CD4-positive, CD25-positive, alpha-beta regulatory T cell (primary cell): ENCODE measurements around the gene SBSN. TPM values are rescaled to one million over a fixed set of nuclear protein-coding genes. Genes with fewer than 3 reads are reported as not detected.

Experiments
- ATAC-seq, 2 donors: fragments of 150-1000 bp; cut with Tn5 transposase; one replicate each; pipeline ENCODE4 v1.10.0; 2021; ENCODE audit warnings: low read depth in 2 of 2, moderate number of reproducible peaks in 2 of 2, moderate library complexity in 1 of 2
- DNase-seq, 3 donors: peaks; one replicate each; pipeline versions ENCODE4 v3.0.0 to v3.0.0-alpha.2; 2012 to 2022; ENCODE audit warnings: mixed read lengths in 1 of 3
- H3K27ac ChIP-seq: one replicate; pipeline ENCODE4 v1.7.0; 2013; ENCODE audit warnings: mild to moderate bottlenecking, low read length; ENCODE audit not compliant: insufficient read depth, poor library complexity, severe bottlenecking
- H3K27me3 ChIP-seq: one replicate; pipeline ENCODE4 v1.7.0; 2013; ENCODE audit warnings: low read length; ENCODE audit not compliant: control insufficient read depth, insufficient read depth
- H3K36me3 ChIP-seq: one replicate; pipeline ENCODE4 v1.7.0; 2013; ENCODE audit warnings: mild to moderate bottlenecking, low read length, moderate library complexity; ENCODE audit not compliant: control insufficient read depth, insufficient read depth
- H3K4me1 ChIP-seq: 2 replicates; pipeline ENCODE4 v1.7.0; 2013; ENCODE audit warnings: mild to moderate bottlenecking, low read length; ENCODE audit not compliant: insufficient read depth, control insufficient read depth, poor library complexity, severe bottlenecking
- H3K4me3 ChIP-seq: one replicate; pipeline ENCODE4 v1.7.0; 2013; ENCODE audit warnings: low read depth, mild to moderate bottlenecking, low read length, moderate library complexity
- H3K9me3 ChIP-seq, 2 experiments: 1 replicate in 1 of 2; 2 replicates in 1 of 2; pipeline ENCODE4 v1.7.0; 2013; ENCODE audit warnings: low read length in 2 of 2, mild to moderate bottlenecking in 1 of 2, moderate library complexity in 1 of 2; ENCODE audit not compliant: control insufficient read depth in 2 of 2
- H3K27ac Mint-ChIP-seq, 3 donors: one replicate each; pipeline ENCODE4 v1.8.0; 2020 to 2022; ENCODE audit warnings: mild to moderate bottlenecking in 3 of 3, mixed read lengths in 3 of 3, moderate library complexity in 2 of 3
- H3K27me3 Mint-ChIP-seq: one replicate; pipeline ENCODE4 v1.8.0; 2022; ENCODE audit warnings: mild to moderate bottlenecking, mixed read lengths
- H3K36me3 Mint-ChIP-seq: one replicate; pipeline ENCODE4 v1.8.0; 2020; ENCODE audit warnings: mixed read lengths
- H3K4me1 Mint-ChIP-seq, 4 donors: one replicate each; pipeline ENCODE4 v1.8.0; 2020 to 2022; ENCODE audit warnings: mixed read lengths in 4 of 4, mild to moderate bottlenecking in 1 of 4
- H3K4me3 Mint-ChIP-seq, 4 donors: one replicate each; pipeline ENCODE4 v1.8.0; 2020 to 2022; ENCODE audit warnings: mild to moderate bottlenecking in 4 of 4, mixed read lengths in 4 of 4, moderate library complexity in 3 of 4
- H3K9me3 Mint-ChIP-seq, 7 donors: one replicate each; pipeline ENCODE4 v1.8.0; 2020 to 2022; ENCODE audit warnings: mixed read lengths in 7 of 7, mild to moderate bottlenecking in 3 of 7, moderate library complexity in 2 of 7
- polyA plus RNA-seq, 4 donors: library from polyadenylated mRNA; unstranded; fragments of 300-500 nt; fragmentation: Illumina TruSeq; gene quantifications; one replicate each; pipeline ENCODE4 v1.2.3, GENCODE V29; 2021
- total RNA-seq: library from RNA; stranded (reverse); gene quantifications from one replicate; pipeline ENCODE4 v1.2.3, GENCODE V29; 2022

The SBSN gene
- total and polyA plus RNA-seq, 5 donors from 2014 or later, result not detected

DNA sequence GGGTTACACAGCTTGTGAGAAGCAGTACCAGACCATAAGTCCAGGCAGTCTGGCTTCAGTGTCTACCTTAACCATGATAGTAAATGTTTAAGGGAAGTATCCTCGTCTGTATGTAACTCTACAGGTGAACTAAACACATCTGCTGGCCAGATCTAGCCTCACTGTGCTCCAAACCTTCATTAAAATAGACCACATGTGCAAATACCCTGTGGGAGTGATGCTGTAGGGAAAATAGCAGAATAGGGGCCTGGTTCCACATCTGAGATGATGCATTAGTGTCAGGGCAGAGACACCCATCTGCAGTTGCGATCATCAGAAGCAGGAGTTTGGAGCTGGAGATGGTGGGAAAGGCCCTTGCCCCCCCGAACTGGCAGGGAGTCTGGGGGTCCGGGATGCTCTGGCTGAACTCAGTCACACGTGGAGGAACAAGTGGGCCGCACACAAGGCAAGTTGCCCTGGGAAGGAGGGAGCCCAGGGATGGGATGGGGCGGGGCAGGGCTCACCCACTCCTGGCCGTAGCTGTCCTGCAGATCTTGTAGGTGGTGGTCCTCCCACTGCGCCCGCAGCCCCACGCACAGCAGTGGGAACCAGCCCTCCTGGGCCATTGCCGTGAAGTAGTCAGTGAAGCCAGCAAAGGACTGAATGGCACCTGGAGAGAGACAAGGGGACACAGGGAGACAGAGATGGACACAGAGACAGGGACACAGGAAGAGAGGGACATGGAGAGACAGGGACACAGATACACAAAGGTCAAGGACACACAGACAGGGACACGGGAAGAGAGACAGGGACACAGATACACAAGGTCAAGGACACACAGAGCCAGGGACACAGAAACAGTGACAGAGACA is 24.6 kb upstream of the SBSN start:
- no peaks in the 10 kb centered on the region for H3K27me3 ChIP-seq
- Mint-ChIP-seq H3K27me3 (no peaks in the 10 kb centered on the region), H3K36me3 (peaks cover 5% of the 10 kb centered on the region), H3K9me3 (peaks cover 0 to 1% (median 0%) of the 10 kb centered on the region in 7 donors), H3K27ac (no peak overlapping the region), H3K4me1 (peaks cover 6 to 22% (median 9%) of the 10 kb centered on the region in 4 donors), H3K4me3 (no peak overlapping the region)
- DNase-seq (no peak), ATAC-seq (no peak)
- H3K4me1 ChIP-seq, result peaks cover 2% of the 10 kb centered on the region
- H3K36me3 ChIP-seq, result peaks cover 2% of the 10 kb centered on the region
- H3K4me3 ChIP-seq, result no peak overlapping the region
- H3K27ac ChIP-seq, result no peak overlapping the region
- H3K9me3 ChIP-seq, result no peaks in the 10 kb centered on the region

DNA sequence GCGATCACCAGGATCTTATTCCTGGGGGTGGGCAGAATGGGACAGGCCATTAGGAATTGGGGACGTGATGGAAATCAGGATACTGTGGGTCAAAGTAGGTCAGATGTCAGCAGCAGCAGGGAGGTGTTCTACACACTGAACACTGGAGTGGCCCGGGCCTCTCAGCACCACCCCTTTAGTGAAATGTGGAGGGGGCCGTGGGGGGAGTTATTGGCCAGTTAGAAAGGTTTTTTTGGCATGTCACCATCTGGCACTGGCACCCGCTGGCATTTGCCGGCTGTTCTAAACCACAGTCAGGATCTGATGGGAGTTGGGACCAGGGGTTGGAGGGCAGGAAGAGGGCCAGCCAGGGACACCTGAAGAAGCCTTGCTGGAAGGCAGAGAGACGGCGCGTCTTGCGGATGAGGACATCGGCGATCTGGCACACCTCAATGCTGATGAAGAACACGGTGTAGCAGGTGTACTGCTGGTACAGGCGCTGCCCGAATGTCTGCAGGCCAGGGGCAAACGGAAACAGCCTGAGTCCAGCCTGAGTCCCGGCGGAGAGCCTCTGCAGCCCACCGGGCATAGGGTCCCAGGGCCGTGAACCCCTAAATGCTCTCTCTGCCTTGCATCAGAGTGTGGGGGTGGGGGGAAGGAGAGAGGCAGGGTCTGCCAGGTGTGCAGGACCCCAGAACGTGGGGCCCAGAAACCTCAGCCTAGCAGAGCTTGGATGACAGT is 23.1 kb upstream of the SBSN start:
- DNase-seq (no peak), ATAC-seq (no peak)
- Histone ChIP-seq H3K27ac (no peak overlapping the region), H3K9me3 (no peaks in the 10 kb centered on the region), H3K4me1 (peaks cover 9% of the 10 kb centered on the region), H3K36me3 (peaks cover 2% of the 10 kb centered on the region), H3K4me3 (no peak overlapping the region), H3K27me3 (no peaks in the 10 kb centered on the region)
- peaks cover 0 to 1% (median 0%) of the 10 kb centered on the region in 7 donors for H3K9me3 Mint-ChIP-seq
- no peaks in the 10 kb centered on the region for H3K27me3 Mint-ChIP-seq
- peaks cover 6 to 29% (median 16%) of the 10 kb centered on the region in 4 donors for H3K4me1 Mint-ChIP-seq
- H3K4me3 Mint-ChIP-seq, result no peak overlapping the region
- H3K36me3 Mint-ChIP-seq, result peaks cover 5% of the 10 kb centered on the region
- no peak overlapping the region for H3K27ac Mint-ChIP-seq

DNA sequence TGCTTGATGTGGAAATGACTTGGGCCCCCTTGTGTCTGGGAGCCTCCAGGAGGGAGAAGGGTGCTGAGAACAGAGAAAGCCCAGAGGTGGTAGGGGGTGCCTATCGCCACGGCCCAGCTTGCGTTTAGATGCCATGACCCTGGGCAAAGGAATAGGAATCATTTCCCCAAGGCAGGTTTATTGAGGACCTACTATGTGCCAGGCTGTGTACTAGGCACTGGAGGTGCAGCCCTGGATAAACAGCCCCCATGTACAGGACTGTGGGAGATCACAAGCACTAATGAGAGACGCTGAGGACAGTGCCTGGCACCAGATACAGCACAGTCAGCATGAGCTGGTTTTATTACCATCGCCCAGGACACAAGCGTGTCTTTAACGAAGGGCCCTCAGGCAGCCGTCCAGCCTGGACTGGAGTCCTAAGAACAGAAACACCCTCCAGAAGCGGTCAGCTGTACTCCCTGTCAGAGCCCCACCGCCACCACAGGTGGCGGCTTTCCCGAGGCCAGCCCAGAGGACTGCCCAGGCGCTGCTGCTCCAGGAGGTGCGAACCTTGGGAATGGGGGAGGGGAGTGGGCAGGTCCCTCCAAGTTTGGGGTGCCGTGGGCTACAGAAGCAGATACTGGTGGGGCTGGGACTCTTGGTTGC is 21.9 kb upstream of the SBSN start:
- Histone ChIP-seq H3K27me3 (no peaks in the 10 kb centered on the region), H3K9me3 (no peaks in the 10 kb centered on the region), H3K4me1 (peaks cover 20% of the 10 kb centered on the region), H3K4me3 (no peak overlapping the region), H3K36me3 (peaks cover 2% of the 10 kb centered on the region), H3K27ac (no peak overlapping the region)
- no peak overlapping the region for H3K27ac Mint-ChIP-seq
- ATAC-seq (no peak), DNase-seq (no peak)
- H3K4me1 Mint-ChIP-seq, result peaks cover 6 to 29% (median 18%) of the 10 kb centered on the region in 4 donors
- no peaks in the 10 kb centered on the region for H3K27me3 Mint-ChIP-seq
- peaks cover 0 to 1% (median 0%) of the 10 kb centered on the region in 7 donors for H3K9me3 Mint-ChIP-seq
- H3K36me3 Mint-ChIP-seq, result peaks cover 5% of the 10 kb centered on the region
- H3K4me3 Mint-ChIP-seq, result no peak overlapping the region

DNA sequence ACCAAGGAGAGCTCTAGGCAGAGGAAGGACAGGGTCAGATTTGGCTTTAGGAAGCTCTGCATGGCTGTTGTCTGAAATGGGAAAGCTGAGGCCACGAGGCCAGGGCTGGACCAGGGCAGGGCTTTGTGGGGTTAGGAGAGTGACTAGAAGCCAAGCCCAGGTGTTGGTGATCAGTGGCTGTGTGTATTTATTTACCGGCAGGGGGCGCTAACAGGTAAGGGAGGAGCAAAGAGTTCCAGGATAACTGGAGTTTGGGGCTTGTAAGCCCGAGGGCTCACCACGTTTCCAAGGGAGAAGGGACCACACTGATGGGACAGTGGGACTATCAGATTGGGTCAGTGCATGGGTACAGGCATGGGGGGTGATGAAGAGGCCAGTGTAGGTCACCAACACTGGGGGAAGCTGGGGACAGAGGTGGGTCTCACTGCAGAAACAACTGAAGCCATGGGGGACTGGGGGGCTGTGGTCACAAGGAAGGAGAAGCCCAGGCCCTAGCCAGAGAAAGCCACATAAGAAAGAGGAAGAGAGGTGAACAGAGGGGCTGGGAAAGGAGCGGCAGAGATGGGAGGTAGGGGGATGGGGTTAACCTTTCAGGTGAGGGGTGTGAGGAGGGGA is 21.2 kb upstream of the SBSN start:
- no peaks in the 10 kb centered on the region for H3K27me3 Mint-ChIP-seq
- DNase-seq (peak; percentile 47 to 74 (median 63)), ATAC-seq (peak in 1 of 2 donors; percentile 17)
- peaks cover 0 to 1% (median 0%) of the 10 kb centered on the region in 7 donors for H3K9me3 Mint-ChIP-seq
- Histone ChIP-seq H3K27ac (no peak overlapping the region), H3K27me3 (no peaks in the 10 kb centered on the region), H3K4me3 (no peak overlapping the region), H3K36me3 (peaks cover 2% of the 10 kb centered on the region), H3K9me3 (no peaks in the 10 kb centered on the region), H3K4me1 (peaks cover 27% of the 10 kb centered on the region)
- H3K27ac Mint-ChIP-seq, result peak overlapping the region in 1 of 3 donors; percentile 52
- peak overlapping the region; percentile 57 to 87 (median 72) for H3K4me3 Mint-ChIP-seq
- H3K4me1 Mint-ChIP-seq, result peaks cover 6 to 36% (median 21%) of the 10 kb centered on the region in 4 donors
- peaks cover 5% of the 10 kb centered on the region for H3K36me3 Mint-ChIP-seq

DNA sequence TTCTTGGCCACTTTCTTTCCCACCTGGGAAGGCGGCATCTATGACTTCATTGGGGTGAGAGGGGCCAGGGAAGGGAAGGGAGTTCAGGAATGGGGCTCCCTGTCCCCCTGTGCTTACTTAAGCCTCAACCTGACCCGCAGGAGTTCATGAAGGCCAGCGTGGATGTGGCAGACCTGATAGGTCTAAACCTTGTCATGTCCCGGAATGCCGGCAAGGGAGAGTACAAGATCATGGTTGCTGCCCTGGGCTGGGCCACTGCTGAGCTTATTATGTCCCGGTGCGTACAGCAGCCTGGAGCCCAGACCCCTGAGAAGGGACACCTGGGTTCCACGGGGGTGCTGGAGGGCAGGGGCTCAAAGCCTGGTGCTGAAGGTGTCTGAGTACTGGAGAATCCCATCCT is 18.4 kb upstream of the SBSN start:
- DNase-seq, result no peak
- Histone ChIP-seq H3K27ac (peak overlapping the region; percentile 78), H3K9me3 (no peaks in the 10 kb centered on the region), H3K36me3 (peaks cover 2% of the 10 kb centered on the region), H3K27me3 (no peaks in the 10 kb centered on the region), H3K4me1 (peaks cover 27% of the 10 kb centered on the region), H3K4me3 (peak overlapping the region; percentile 78)
- Mint-ChIP-seq H3K27ac (peak overlapping the region in 2 of 3 donors; percentile 55 to 90), H3K27me3 (no peaks in the 10 kb centered on the region), H3K4me1 (peaks cover 6 to 40% (median 21%) of the 10 kb centered on the region in 4 donors), H3K36me3 (peaks cover 5% of the 10 kb centered on the region), H3K4me3 (peak overlapping the region; percentile 91 to 95 (median 93)), H3K9me3 (no peaks in the 10 kb centered on the region)
- no peak for ATAC-seq

DNA sequence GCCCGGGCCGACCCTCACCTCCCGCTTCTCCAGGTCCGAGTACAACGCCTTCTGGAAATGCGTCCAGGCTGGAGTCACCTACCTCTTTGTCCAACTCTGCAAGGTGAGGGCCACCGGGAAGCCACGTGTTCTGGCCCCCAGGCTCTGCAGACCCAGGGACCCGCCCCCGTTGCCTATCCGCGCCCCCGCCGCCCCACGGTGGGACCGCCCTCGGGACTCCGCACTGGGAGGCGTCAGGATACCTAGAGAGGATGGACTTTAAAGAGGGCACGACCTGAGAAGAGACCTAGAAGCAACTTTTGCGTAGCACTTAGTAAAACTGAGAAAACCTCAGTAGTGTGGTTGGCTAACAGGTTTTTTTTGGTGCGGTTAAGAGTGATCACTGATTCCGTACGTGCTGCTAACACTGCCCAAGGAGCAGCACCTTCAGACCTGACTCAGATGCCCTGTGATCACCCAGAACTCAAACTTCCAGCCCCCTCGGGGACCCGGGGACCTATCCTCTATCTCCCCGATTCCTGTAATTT is 17.8 kb upstream of the SBSN start:
- Histone ChIP-seq H3K4me3 (peak overlapping the region; percentile 78), H3K27me3 (no peaks in the 10 kb centered on the region), H3K36me3 (peaks cover 2% of the 10 kb centered on the region), H3K4me1 (peaks cover 27% of the 10 kb centered on the region), H3K27ac (peak overlapping the region; percentile 78), H3K9me3 (no peaks in the 10 kb centered on the region)
- Mint-ChIP-seq H3K9me3 (no peaks in the 10 kb centered on the region), H3K4me3 (peak overlapping the region; percentile 91 to 95 (median 93)), H3K27me3 (no peaks in the 10 kb centered on the region), H3K36me3 (peaks cover 5% of the 10 kb centered on the region), H3K4me1 (peaks cover 6 to 40% (median 21%) of the 10 kb centered on the region in 4 donors), H3K27ac (peak overlapping the region in 2 of 3 donors; percentile 69 to 90)
- ATAC-seq (peak; percentile 10 to 28), DNase-seq (peak in 2 of 3 donors; percentile 32 to 57)
